Activated naive CD8-positive, alpha-beta T cell treated with anti-CD3 and anti-CD28 coated beads, Interleukin-2, amount 10 ng/mL, durations not matched to agents 7 days and 5 days (primary cell): ENCODE results near the gene AQP6. TPM values are rescaled to one million over a fixed set of nuclear protein-coding genes. Genes with fewer than 3 reads are reported as not detected.

Experiments used
- ATAC-seq: fragments of 150-1000 bp; cut with Tn5 transposase; one replicate; pipeline ENCODE4 v1.10.0; 2021; ENCODE audit warnings: low read depth, moderate library complexity
- POLR2A ChIA-PET: fragments of 350-600 bp; sonication (Branson Sonifier 250); formaldehyde crosslinking; loops from one replicate; lab custom pipeline; 2021; ENCODE audit warnings: antibody characterized with exemption; lab: Charles Lee
- DNase-seq: peaks from one replicate; pipeline ENCODE4 v3.0.0; 2021
- H3K27ac Mint-ChIP-seq: one replicate; pipeline ENCODE4 v1.8.0; 2022; ENCODE audit warnings: mild to moderate bottlenecking, mixed read lengths
- H3K27me3 Mint-ChIP-seq: one replicate; pipeline ENCODE4 v1.8.0; 2022; ENCODE audit warnings: mild to moderate bottlenecking, moderate library complexity, mixed read lengths
- H3K36me3 Mint-ChIP-seq: one replicate; pipeline ENCODE4 v1.8.0; 2021; ENCODE audit warnings: mild to moderate bottlenecking, mixed read lengths
- H3K4me1 Mint-ChIP-seq: one replicate; pipeline ENCODE4 v1.8.0; 2021; ENCODE audit warnings: mixed read lengths
- H3K4me3 Mint-ChIP-seq: one replicate; pipeline ENCODE4 v1.8.0; 2022; ENCODE audit warnings: mild to moderate bottlenecking, moderate library complexity, mixed read lengths
- H3K9me3 Mint-ChIP-seq: one replicate; pipeline ENCODE4 v1.8.0; 2021; ENCODE audit warnings: mixed read lengths
- total RNA-seq, 2 experiments: library from RNA; stranded (reverse); gene quantifications; one replicate each; pipeline ENCODE4 v1.2.3, GENCODE V29; 2021

AQP6 gene, protein sequence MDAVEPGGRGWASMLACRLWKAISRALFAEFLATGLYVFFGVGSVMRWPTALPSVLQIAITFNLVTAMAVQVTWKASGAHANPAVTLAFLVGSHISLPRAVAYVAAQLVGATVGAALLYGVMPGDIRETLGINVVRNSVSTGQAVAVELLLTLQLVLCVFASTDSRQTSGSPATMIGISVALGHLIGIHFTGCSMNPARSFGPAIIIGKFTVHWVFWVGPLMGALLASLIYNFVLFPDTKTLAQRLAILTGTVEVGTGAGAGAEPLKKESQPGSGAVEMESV
- not detected for total RNA-seq

GRCh38 chr12:49972641-49973360 is at the start of gene AQP6:
AQP6 (plus strand) TSS chr12:49972947; CDS start chr12:49973174, 227 bp downstream.
- Mint-ChIP-seq H3K27ac (no peak within 1 kb of the TSS), H3K4me1 (no peaks in the 10 kb centered on the region), H3K9me3 (no peaks in the 10 kb centered on the region), H3K36me3 (no peaks in the 10 kb centered on the region), H3K4me3 (no peak within 1 kb of the TSS), H3K27me3 (peaks cover 5% of the 10 kb centered on the region)
- POLR2A ChIA-PET, result no interaction called here
- ATAC-seq, result no peak
- DNase-seq, result peak; percentile 20

DNA sequence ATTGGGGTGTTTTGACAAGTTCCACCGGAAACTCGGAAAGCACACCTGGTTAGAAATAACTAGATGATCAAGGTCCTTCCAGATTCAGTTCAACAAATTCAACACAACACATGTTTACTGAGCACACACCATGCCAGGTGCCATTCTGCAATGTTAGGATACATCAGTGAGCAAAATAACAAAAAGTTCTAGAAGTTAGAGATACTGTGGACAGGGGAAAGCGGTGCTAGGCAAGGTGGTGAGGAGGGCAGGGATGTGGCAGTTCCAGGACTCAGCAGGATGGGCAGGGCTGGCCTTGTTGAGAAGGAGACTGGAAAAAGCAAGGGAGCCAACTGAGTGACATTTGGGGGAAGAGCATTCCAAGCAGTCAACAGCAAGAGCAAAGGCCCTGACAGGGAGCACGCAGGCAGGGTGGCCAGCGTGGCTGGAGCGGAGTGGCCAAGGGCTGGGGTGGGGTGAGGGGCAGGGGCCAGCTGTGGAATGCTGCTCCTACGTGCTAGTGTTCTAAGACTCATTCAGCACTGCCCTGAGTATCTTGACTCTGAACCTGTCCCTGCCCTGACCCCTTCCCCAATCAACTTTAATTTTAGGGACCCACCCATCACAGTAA is 49.6 kb upstream of the AQP6 start:
- H3K27me3 Mint-ChIP-seq, result peaks cover 5% of the 10 kb centered on the region
- POLR2A ChIA-PET, result no interaction called here

GRCh38 chr12:49923880-49924556 is 48.7 kb upstream of the AQP6 start:
- H3K27ac Mint-ChIP-seq, result no peak overlapping the region

More for the DNA sequence above, 49.6 kb upstream of the AQP6 start:
- no peak overlapping the region for H3K4me3 Mint-ChIP-seq
- no peaks in the 10 kb centered on the region for H3K4me1 Mint-ChIP-seq
- H3K36me3 Mint-ChIP-seq, result no peaks in the 10 kb centered on the region
- no peaks in the 10 kb centered on the region for H3K9me3 Mint-ChIP-seq
- DNase-seq (peak; percentile 3), ATAC-seq (no peak)
- H3K27ac Mint-ChIP-seq, result no peak overlapping the region

DNA sequence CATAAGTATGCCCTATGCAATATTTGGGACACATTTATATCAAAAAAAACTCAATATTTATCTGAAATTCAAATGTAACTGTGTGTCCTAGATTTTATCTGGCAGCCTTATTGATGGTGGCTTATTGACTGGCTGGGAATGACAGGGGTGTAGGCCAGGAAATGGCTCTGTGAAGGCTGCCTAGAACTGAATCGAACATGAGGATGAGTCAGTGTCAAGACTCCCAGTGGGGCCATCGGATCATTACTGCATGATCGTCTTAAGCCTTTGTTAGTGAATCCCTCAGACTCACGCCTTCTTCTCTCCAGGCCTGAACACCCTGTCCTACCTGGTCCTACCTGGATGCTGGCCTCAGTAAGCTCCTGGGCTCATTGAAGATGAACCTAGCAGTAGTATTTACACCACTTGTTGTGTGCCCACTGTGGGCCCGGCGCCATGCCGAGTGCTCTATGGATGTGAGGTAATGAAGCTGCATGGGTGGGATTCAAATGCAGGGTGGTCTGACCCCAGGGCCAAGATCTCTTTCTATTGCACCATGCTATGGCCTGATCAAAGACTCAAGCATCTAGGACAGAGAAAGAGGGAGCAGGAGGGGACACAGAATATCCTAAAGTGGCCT is 48.0 kb upstream of the AQP6 start:
- no peak overlapping the region for H3K27ac Mint-ChIP-seq
- DNase-seq, result no peak
- ATAC-seq, result no peak
- H3K27me3 Mint-ChIP-seq, result peaks cover 5% of the 10 kb centered on the region
- no peaks in the 10 kb centered on the region for H3K36me3 Mint-ChIP-seq
- H3K4me3 Mint-ChIP-seq, result no peak overlapping the region
- H3K9me3 Mint-ChIP-seq, result no peaks in the 10 kb centered on the region
- POLR2A ChIA-PET, result interaction anchor here (0.5 kb wide), 1 partner anchor 86 kb away, joined by 3 read pairs; no protein-coding TSS in a partner anchor
- H3K4me1 Mint-ChIP-seq, result no peaks in the 10 kb centered on the region

More at GRCh38 chr12:49923880-49924556, 48.7 kb upstream of the AQP6 start:
- POLR2A ChIA-PET, result interaction anchor here (0.5 kb wide), 1 partner anchor 87 kb away, joined by 3 read pairs; no protein-coding TSS in a partner anchor
- Mint-ChIP-seq H3K36me3 (no peaks in the 10 kb centered on the region), H3K9me3 (no peaks in the 10 kb centered on the region), H3K4me1 (no peaks in the 10 kb centered on the region), H3K27me3 (peaks cover 5% of the 10 kb centered on the region), H3K4me3 (no peak overlapping the region)
- DNase-seq (peak; percentile 12), ATAC-seq (no peak)

DNA sequence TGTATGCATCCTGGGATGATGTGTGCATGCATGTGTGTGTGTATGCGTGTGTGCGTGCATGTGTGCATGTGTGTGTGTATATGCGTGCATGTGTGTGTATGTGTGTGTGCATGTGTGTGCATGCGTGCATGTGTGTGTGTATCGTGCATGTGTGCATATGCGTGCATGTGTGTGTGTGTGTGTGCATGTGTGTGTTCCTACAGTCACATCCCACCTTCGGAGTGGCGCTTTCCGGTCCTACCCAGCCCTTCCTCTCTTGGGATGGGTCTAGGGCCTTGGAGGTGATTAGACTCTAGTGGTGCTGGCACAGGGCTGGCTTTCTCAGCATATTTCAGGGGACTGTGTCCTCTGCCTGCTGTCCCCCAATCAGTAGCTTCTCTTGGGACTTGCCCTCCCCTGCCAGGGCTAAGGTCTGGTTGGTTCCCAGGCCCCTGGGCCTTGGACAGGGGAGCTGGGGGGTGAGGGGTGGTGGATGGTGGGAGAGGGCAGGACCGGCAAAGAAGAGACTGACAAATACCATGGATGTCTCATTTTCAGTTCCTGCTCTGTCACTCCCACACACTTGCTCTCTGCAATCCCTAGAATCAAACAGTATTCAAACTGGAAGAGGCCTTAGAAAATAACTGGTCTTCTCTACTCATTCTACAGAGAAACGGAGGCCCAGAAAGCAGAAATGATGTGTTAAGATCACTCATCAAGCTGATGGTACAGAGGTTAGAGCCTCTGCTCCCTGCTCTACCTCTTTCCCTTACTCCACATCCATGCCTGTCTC is 47.1 kb upstream of the AQP6 start:
- Mint-ChIP-seq H3K27me3 (peaks cover 5% of the 10 kb centered on the region), H3K4me3 (no peak overlapping the region), H3K4me1 (no peaks in the 10 kb centered on the region), H3K27ac (no peak overlapping the region), H3K36me3 (no peaks in the 10 kb centered on the region), H3K9me3 (no peaks in the 10 kb centered on the region)
- POLR2A ChIA-PET, result no interaction called here
- ATAC-seq (no peak), DNase-seq (no peak)

GRCh38 chr12:49928471-49928870 is 44.3 kb upstream of the AQP6 start:
- Mint-ChIP-seq H3K36me3 (no peaks in the 10 kb centered on the region), H3K27ac (no peak overlapping the region), H3K4me3 (no peak overlapping the region), H3K4me1 (no peaks in the 10 kb centered on the region), H3K27me3 (peaks cover 5% of the 10 kb centered on the region), H3K9me3 (no peaks in the 10 kb centered on the region)
- no peak for ATAC-seq
- POLR2A ChIA-PET, result no interaction called here
- no peak for DNase-seq

DNA sequence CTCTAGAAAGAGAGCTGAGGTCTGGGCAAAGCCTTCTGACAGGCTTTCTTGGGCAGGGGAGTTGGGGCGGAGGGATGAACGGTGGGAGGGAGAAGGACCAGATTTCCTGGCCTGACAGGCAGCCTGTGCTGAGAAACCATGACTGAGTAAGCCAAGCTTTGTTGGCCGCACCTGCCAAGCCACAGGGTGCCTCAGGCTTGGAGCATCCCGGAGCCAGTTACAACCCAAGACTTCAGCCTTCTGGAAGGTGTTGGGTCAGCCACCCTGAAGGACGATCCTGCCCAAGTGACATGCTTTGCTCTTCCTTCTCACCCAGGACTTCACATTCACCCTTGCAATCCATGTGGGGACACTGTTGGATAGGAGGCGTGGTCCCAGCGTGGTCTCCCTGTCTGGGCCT is 43.2 kb upstream of the AQP6 start:
- H3K27me3 Mint-ChIP-seq, result peaks cover 7% of the 10 kb centered on the region
- no peak overlapping the region for H3K27ac Mint-ChIP-seq
- no peak overlapping the region for H3K4me3 Mint-ChIP-seq
- H3K4me1 Mint-ChIP-seq, result no peaks in the 10 kb centered on the region
- H3K36me3 Mint-ChIP-seq, result no peaks in the 10 kb centered on the region
- ATAC-seq (no peak), DNase-seq (no peak)
- no peaks in the 10 kb centered on the region for H3K9me3 Mint-ChIP-seq
- POLR2A ChIA-PET, result no interaction called here

- H3K27me3 Mint-ChIP-seq, result peaks cover 7% of the 10 kb centered on the region
- H3K4me1 Mint-ChIP-seq, result no peaks in the 10 kb centered on the region
Observed at GRCh38 chr12:49930515-49931288, 42.0 kb upstream of the AQP6 start.

GRCh38 chr12:49932023-49932422 is 40.7 kb upstream of the AQP6 start:
- no peak for DNase-seq
- peaks cover 10% of the 10 kb centered on the region for H3K27me3 Mint-ChIP-seq
- no peaks in the 10 kb centered on the region for H3K4me1 Mint-ChIP-seq
- no peak overlapping the region for H3K4me3 Mint-ChIP-seq
- no peak for ATAC-seq
- H3K9me3 Mint-ChIP-seq, result no peaks in the 10 kb centered on the region
- H3K27ac Mint-ChIP-seq, result no peak overlapping the region
- no peaks in the 10 kb centered on the region for H3K36me3 Mint-ChIP-seq
- POLR2A ChIA-PET, result interaction anchor here (1.0 kb wide), 1 partner anchor 13 kb away, joined by 4 read pairs; no protein-coding TSS in a partner anchor

More at GRCh38 chr12:49930515-49931288, 42.0 kb upstream of the AQP6 start:
- Mint-ChIP-seq H3K9me3 (no peaks in the 10 kb centered on the region), H3K4me3 (no peak overlapping the region), H3K36me3 (no peaks in the 10 kb centered on the region), H3K27ac (no peak overlapping the region)
- no peak for DNase-seq
- POLR2A ChIA-PET, result no interaction called here
- no peak for ATAC-seq

GRCh38 chr12:49932533-49933130 is 40.1 kb upstream of the AQP6 start:
- ATAC-seq, result no peak
- no peaks in the 10 kb centered on the region for H3K4me1 Mint-ChIP-seq
- no peaks in the 10 kb centered on the region for H3K36me3 Mint-ChIP-seq
- DNase-seq, result no peak
- H3K9me3 Mint-ChIP-seq, result no peaks in the 10 kb centered on the region
- peaks cover 14% of the 10 kb centered on the region for H3K27me3 Mint-ChIP-seq
- POLR2A ChIA-PET, result no interaction called here
- no peak overlapping the region for H3K4me3 Mint-ChIP-seq
- no peak overlapping the region for H3K27ac Mint-ChIP-seq

DNA sequence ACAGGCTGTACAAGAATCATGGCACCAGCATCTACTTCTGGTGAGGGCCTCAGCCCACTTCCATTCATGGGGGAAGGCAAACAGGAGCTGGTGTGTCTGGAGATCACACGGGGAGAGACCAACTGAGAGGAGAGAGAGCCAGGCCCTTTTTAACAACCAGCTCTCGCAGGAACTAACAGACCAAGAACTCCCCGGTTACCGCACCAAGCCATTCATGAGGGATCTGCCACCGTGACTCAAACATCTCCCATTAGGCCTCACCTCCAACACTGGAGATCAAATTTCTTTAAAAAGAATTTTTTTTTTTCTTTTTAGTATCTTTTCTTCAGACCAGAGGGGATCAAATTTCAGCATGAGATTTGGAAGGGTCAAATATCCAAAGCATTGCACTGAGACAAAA is 39.0 kb upstream of the AQP6 start:
- no peaks in the 10 kb centered on the region for H3K36me3 Mint-ChIP-seq
- no peak overlapping the region for H3K27ac Mint-ChIP-seq
- no peaks in the 10 kb centered on the region for H3K4me1 Mint-ChIP-seq
- H3K27me3 Mint-ChIP-seq, result peaks cover 14% of the 10 kb centered on the region
- ATAC-seq (no peak), DNase-seq (peak; percentile 2)
- no peak overlapping the region for H3K4me3 Mint-ChIP-seq
- POLR2A ChIA-PET, result no interaction called here
- no peaks in the 10 kb centered on the region for H3K9me3 Mint-ChIP-seq
